HepG2 (cell line): ENCODE results near the gene ATAD2B. TPM values are rescaled to one million over a fixed set of nuclear protein-coding genes. Genes with fewer than 3 reads are reported as not detected.

Experiments
- ATAC-seq: fragments of 200-7000 bp; cut with Tn5 transposase; 3 replicates; pipeline ENCODE4 v1.9.1; 2020; ENCODE audit warnings: mild to moderate bottlenecking, moderate library complexity
- BruUV-seq: library from RNA; stranded (reverse); fragments of 400-500 nt; replicated peaks from 2 replicates; lab custom pipeline; 2021; lab: Mats Ljungman, UMichigan
- CTCF ChIA-PET: fragments of 300-600 bp; formaldehyde crosslinking; extraction: SDS; loops from one replicate; lab custom pipeline; 2021; ENCODE audit warnings: low total read pairs, inconsistent platforms, low intra/inter-chr PET ratio; lab: Yijun Ruan, JAX
- POLR2A ChIA-PET: fragments of 350-600 bp; sonication (Branson Sonifier 250); formaldehyde crosslinking; loops from one replicate; lab custom pipeline; 2020; ENCODE audit warnings: antibody characterized with exemption, inconsistent platforms; lab: Yijun Ruan, JAX
- DNase-seq: peaks from one replicate; pipeline ENCODE4 v3.0.0-alpha.2; 2015; ENCODE audit warnings: low spot score
- FAIRE-seq: peaks from 3 replicates; lab custom pipeline; 2011; peaks lifted over from hg19 to GRCh38; lab: Jason Lieb, UNC
- H2AFZ ChIP-seq: one replicate; pipeline ENCODE4 v1.6.1; 2011; ENCODE audit warnings: low read length, inconsistent platforms
- H3K27ac ChIP-seq: fragments of 300-600 bp; 3 replicates; pipeline ENCODE4 v1.8.0; 2011; ENCODE audit warnings: mixed run types, mild to moderate bottlenecking, mixed read lengths, low read length, inconsistent platforms; ENCODE audit not compliant: insufficient read depth; ENCODE audit errors: extremely low read length
- H3K27me3 ChIP-seq, 2 experiments: fragments of 200-600 bp in 1 of 2; 2 replicates in 1 of 2; 3 replicates in 1 of 2; pipeline versions ENCODE4 v1.6.0 to v1.8.0; 2011; ENCODE audit warnings: low read length in 2 of 2, mild to moderate bottlenecking in 2 of 2, moderate library complexity in 2 of 2, inconsistent platforms in 1 of 2; ENCODE audit not compliant: insufficient read depth in 2 of 2, control insufficient read depth in 1 of 2
- H3K36me3 ChIP-seq, 2 experiments: fragments of 200-600 bp in 1 of 2; replicated peaks in 1 of 2; 2 replicates in 1 of 2; 3 replicates in 1 of 2; pipeline versions ENCODE4 v1.5.1 to v1.8.0; 2011; ENCODE audit warnings: low read length in 2 of 2, inconsistent platforms in 1 of 2; ENCODE audit not compliant: insufficient read depth in 2 of 2, control insufficient read depth in 1 of 2
- H3K4me1 ChIP-seq: 2 replicates; pipeline ENCODE4 v1.5.1; 2012; ENCODE audit warnings: low read length, inconsistent platforms; ENCODE audit not compliant: insufficient read depth
- H3K4me2 ChIP-seq: 2 replicates; pipeline ENCODE4 v1.6.0; 2011; ENCODE audit warnings: low read depth, low read length, inconsistent platforms
- H3K4me3 ChIP-seq, 3 experiments: fragments of 200-600 bp in 1 of 3; sonication (generic), shearing (Covaris generic) in 1 of 3; replicated peaks in 1 of 3; 2 replicates each; pipeline ENCODE4 v1.5.1; 2011 to 2016; ENCODE audit warnings: low read length in 3 of 3, inconsistent platforms in 2 of 3, low read depth in 2 of 3, mild to moderate bottlenecking in 2 of 3, control low read depth in 1 of 3, mixed read lengths in 1 of 3; ENCODE audit not compliant: insufficient read depth in 1 of 3
- H3K79me2 ChIP-seq: one replicate; pipeline ENCODE4 v1.6.1; 2011; ENCODE audit warnings: low read length, inconsistent platforms; ENCODE audit not compliant: insufficient read depth
- H3K9ac ChIP-seq: 2 replicates; pipeline ENCODE4 v1.6.0; 2011; ENCODE audit warnings: mild to moderate bottlenecking, low read depth, low read length, inconsistent platforms; ENCODE audit not compliant: insufficient read depth
- H3K9me3 ChIP-seq: 2 replicates; pipeline ENCODE4 v1.5.1; 2012; ENCODE audit warnings: mild to moderate bottlenecking, low read length
- H4K20me1 ChIP-seq: 2 replicates; pipeline ENCODE4 v1.6.0; 2011; ENCODE audit warnings: inconsistent platforms, mild to moderate bottlenecking, low read length, moderate library complexity; ENCODE audit not compliant: insufficient read depth
- CBX2 ChIP-seq, 2 experiments: fragments of 200-600 bp in 1 of 2; sonication (generic); formaldehyde crosslinking in 1 of 2; IDR thresholded peaks; 2 replicates each; pipeline versions ENCODE4 v1.7.0 to v1.8.1; 2018 to 2022; ENCODE audit warnings: low read depth in 2 of 2, low read length in 1 of 2, mild to moderate bottlenecking in 1 of 2, missing genetic modification reagents in 1 of 2
- NFYC ChIP-seq: IDR thresholded peaks from 2 replicates; pipeline ENCODE4 v1.6.1; 2016; ENCODE audit warnings: missing genetic modification reagents, missing compliant biosample characterization
- RXRA ChIP-seq: sonication (generic); formaldehyde crosslinking; IDR thresholded peaks from 2 replicates; pipeline ENCODE4 v1.5.1; 2020; ENCODE audit warnings: missing genetic modification reagents
- SNAPC5 ChIP-seq: sonication (generic); formaldehyde crosslinking; IDR thresholded peaks from 2 replicates; pipeline ENCODE4 v1.8.1; 2023; ENCODE audit warnings: mild to moderate bottlenecking, missing genetic modification reagents, borderline replicate concordance
- ZBED4 ChIP-seq: sonication (generic); formaldehyde crosslinking; IDR thresholded peaks from 2 replicates; pipeline ENCODE4 v1.4.0; 2020; ENCODE audit warnings: missing genetic modification reagents, borderline replicate concordance
- ZNF121 ChIP-seq: sonication (generic); formaldehyde crosslinking; IDR thresholded peaks from 2 replicates; pipeline ENCODE4 v1.5.0; 2020; ENCODE audit warnings: mild to moderate bottlenecking, missing genetic modification reagents
- ZNF414 ChIP-seq: sonication (generic); formaldehyde crosslinking; IDR thresholded peaks from 2 replicates; pipeline ENCODE4 v1.5.0; 2020; ENCODE audit warnings: missing genetic modification reagents
- ZNF577 ChIP-seq: sonication (generic); formaldehyde crosslinking; IDR thresholded peaks from 2 replicates; pipeline ENCODE4 v1.4.0; 2020; ENCODE audit warnings: mild to moderate bottlenecking, low read depth, missing genetic modification reagents, borderline replicate concordance
- WGBS: methylation state at CpG from one replicate; pipeline ENCODE4 v1.1.6; 2017; ENCODE audit warnings: low lambda C conversion rate; 5-methylcytosine and 5-hydroxymethylcytosine counted together
- in situ Hi-C: cut with HindIII; loops from 2 replicates; pipeline ENCODE4 v1.10.0; 2017; ENCODE audit warnings: low pct_unique_long_range_greater_than_20kb; ENCODE audit not compliant: extremely low pct_ligation_motif_present
- intact Hi-C: fragments of 100-400 bp; cut with micrococcal nuclease; formaldehyde crosslinking; loops from one replicate; pipeline ENCODE4 v1.10.0; 2022; ENCODE audit not compliant: unreplicated experiment
- polyA plus RNA-seq, 8 experiments: library from polyadenylated mRNA; depleted of rRNA in 3 of 8; stranded (reverse) in 7 of 8; unstranded in 1 of 8; fragments of >200 nt; fragmentation: Illumina TruSeq in 4 of 8; extraction: Trizol in 4 of 8; gene quantifications; 2 replicates each; pipeline versions ENCODE4 v1.2.1 to v1.2.3, GENCODE V29; 2011 to 2016; ENCODE audit warnings: low read depth in 4 of 8, missing spikeins in 1 of 8, mixed read lengths in 1 of 8; ENCODE audit not compliant: insufficient read depth in 1 of 8
- total RNA-seq, 5 experiments: library from RNA; depleted of rRNA; stranded (reverse); fragments of >200 nt; fragmentation: Illumina TruSeq; extraction: Trizol; gene quantifications; 2 replicates each; pipeline ENCODE4 v1.2.3, GENCODE V29; 2016; ENCODE audit warnings: low read depth in 1 of 5

ATAD2B gene
- total and polyA plus RNA-seq, 2 of the 13 experiments (the other 11 are each of a cell fraction or from before 2014, with no cell fraction given): 5.3 to 22.2 TPM

GRCh38 chr2:23777826-23778225 is 149.1 kb downstream of the ATAD2B start:
- BruUV-seq: no TSS peak
- Histone ChIP-seq H3K79me2 (no peaks in the 10 kb centered on the region), H3K36me3 (peaks cover 6 to 22% of the 10 kb centered on the region in 2 experiments; a peak in 4 of 5 replicates), H4K20me1 (no peaks in the 10 kb centered on the region), H3K4me1 (no peaks in the 10 kb centered on the region), H3K4me3 (no peak overlapping the region), H2AFZ (no peak overlapping the region), H3K27ac (no peak overlapping the region), H3K9me3 (no peaks in the 10 kb centered on the region), H3K27me3 (no peaks in the 10 kb centered on the region), H3K9ac (no peak overlapping the region), H3K4me2 (no peak overlapping the region)
- POLR2A ChIA-PET: no interaction called here
- in situ Hi-C loops (no loop called here), intact Hi-C loops (no loop called here)
- ATAC-seq: no peak
- no peak for DNase-seq
- no peak for FAIRE-seq
- WGBS: 93% methylated on average over 2 of the region's 2 CpGs
- TF ChIP-seq ZNF577 (CRISPR knock-in tag) (no peak), NFYC (CRISPR knock-in tag) (no peak), ZNF121 (no peak), ZBED4 (CRISPR knock-in tag) (no peak), ZNF414 (CRISPR knock-in tag) (no peak), RXRA (CRISPR knock-in tag) (no peak), SNAPC5 (CRISPR knock-in tag) (no peak), CBX2 (IDR thresholded peaks at IDR 0.05; ENCODE audit: low read depth, low read length) (no peak), CBX2 (CRISPR knock-in tag; IDR thresholded peaks at IDR 0.05; ENCODE audit: low read depth) (no peak)
- CTCF ChIA-PET: no interaction called here
